ENCODE measurements around the gene CD300LG. TPM values are rescaled to one million over a fixed set of nuclear protein-coding genes. Genes with fewer than 3 reads are reported as not detected.

The CD300LG gene
- polyA plus RNA-seq, 3 donors: 0.83 to 1.6 (median 1.2) TPM

- DNase-seq: peak; percentile 78
Observed at GRCh38 chr17:43905985-43906852, 59.2 kb downstream of the CD300LG start.

- DNase-seq: no peak
Observed at GRCh38 chr17:43906951-43907424, 60.0 kb downstream of the CD300LG start.

GRCh38 chr17:43907425-43907981 lies 60.5 kb downstream of the CD300LG start, which contains the start of gene MPP2:
MPP2 (minus strand) TSS chr17:43907536; CDS start chr17:43904460, 3,076 bp downstream.
- peak; percentile 88 for DNase-seq

DNA sequence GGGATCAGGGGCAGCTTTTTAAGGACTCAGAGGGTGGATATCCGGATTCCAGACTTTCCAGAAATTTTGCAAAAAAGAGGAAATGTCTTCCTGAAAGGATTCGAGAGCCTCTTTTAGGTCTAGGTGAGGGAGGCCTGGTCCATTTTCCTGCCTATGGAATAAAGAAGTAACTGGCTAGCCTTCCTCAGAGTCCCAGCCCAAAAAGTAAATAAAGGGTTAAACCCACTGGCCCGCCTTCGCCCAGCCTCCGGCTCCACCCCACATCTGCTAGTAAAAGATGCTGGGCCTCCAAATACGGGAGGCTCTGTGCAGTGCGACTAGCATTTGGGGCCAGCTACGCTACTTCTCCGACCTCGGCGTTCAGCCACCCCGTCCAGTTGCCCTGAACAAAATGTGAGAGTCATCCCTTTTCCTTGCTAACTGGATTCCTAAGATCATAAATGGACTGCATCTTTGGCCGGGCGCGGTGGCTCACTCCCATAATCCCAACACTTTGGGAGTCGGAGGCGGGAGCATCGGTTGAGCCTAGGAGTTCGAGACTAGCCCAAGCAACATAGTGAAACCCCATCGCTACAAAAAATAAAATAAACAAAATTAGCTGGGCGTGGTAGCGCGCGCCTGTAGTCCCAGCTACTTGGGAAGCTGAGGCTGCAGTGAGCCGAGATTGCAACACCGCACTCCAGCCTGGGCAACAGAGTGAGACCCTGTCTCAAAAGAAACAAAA lies 61.2 kb downstream of the CD300LG start:
- DNase-seq: peak; percentile 67

GRCh38 chr17:43909537-43910231 lies 62.7 kb downstream of the CD300LG start:
- no peak for DNase-seq

- DNase-seq: no peak
Observed at GRCh38 chr17:43911904-43912303, 64.9 kb downstream of the CD300LG start.

DNA sequence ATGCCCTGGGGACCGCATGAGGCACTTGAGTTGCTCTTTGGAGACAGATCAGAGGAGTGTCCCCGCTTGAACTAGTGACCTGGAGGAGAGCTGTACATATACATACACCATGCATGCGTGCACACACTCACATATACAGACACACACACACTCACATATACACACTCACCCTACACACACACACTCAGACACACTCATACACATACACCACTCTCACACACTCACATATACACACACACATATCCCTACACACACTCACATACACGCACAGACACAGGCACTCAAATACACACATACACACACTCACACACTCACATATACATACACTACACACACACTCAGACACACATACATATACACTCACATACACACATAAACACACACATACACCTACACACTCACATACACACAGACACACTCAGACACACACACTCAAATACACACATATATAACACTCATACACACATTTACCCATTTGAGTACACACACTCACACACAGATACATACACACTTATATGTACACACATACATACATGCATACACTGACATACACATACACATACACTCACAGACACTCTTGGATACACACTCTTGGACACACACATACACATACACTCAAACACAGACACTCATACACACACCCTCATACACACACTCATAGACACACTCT lies 65.8 kb downstream of the CD300LG start:
- DNase-seq: no peak

Other genes starting within 250 kb of the CD300LG start
- gene MEOX1, start 185.3 kb upstream of the CD300LG start, polyA plus RNA-seq (ENCODE audit: insufficient read length in 3 of 3): 10 to 100 TPM in 2 of 3 donors, 1 to 10 TPM in 1; 5.8 to 16.1 (median 15.8) TPM
- 10 to 100 TPM; 51.8 to 59.3 (median 58.2) TPM for gene SOST, start 88.4 kb upstream of the CD300LG start, polyA plus RNA-seq (ENCODE audit: insufficient read length in 3 of 3)
- 10 to 100 TPM; 58.0 to 59.0 (median 58.2) TPM for gene DUSP3, start 68.2 kb upstream of the CD300LG start, polyA plus RNA-seq (ENCODE audit: insufficient read length in 3 of 3)
- under 1 TPM; 0.06 to 0.15 (median 0.10) TPM for gene CFAP97D1, start 66.7 kb upstream of the CD300LG start, polyA plus RNA-seq (ENCODE audit: insufficient read length in 3 of 3)
- gene MPP3, start 14.0 kb upstream of the CD300LG start, polyA plus RNA-seq (ENCODE audit: insufficient read length in 3 of 3): 10 to 100 TPM in 2 of 3 donors, 1 to 10 TPM in 1; 7.4 to 13.1 (median 12.6) TPM
- gene MPP2, start 60.4 kb downstream of the CD300LG start, polyA plus RNA-seq (ENCODE audit: insufficient read length in 3 of 3): 1 to 10 TPM; 7.4 to 8.0 (median 7.9) TPM
- under 1 TPM; 0.19 to 0.78 (median 0.52) TPM for gene PPY, start 95.3 kb downstream of the CD300LG start, polyA plus RNA-seq (ENCODE audit: insufficient read length in 3 of 3)
- gene PYY, start 106.8 kb downstream of the CD300LG start, polyA plus RNA-seq (ENCODE audit: insufficient read length in 3 of 3): under 1 TPM; 0.19 to 0.45 (median 0.30) TPM
- 1 to 10 TPM; 3.4 to 3.8 (median 3.6) TPM for gene NAGS, start 157.4 kb downstream of the CD300LG start, polyA plus RNA-seq (ENCODE audit: insufficient read length in 3 of 3)
- 10 to 100 TPM; 41.7 to 50.5 (median 47.0) TPM for gene TMEM101, start 167.8 kb downstream of the CD300LG start, polyA plus RNA-seq (ENCODE audit: insufficient read length in 3 of 3)
- 10 to 100 TPM; 38.4 to 41.6 (median 39.2) TPM for gene LSM12, start 219.5 kb downstream of the CD300LG start, polyA plus RNA-seq (ENCODE audit: insufficient read length in 3 of 3)
- gene G6PC3, start 223.6 kb downstream of the CD300LG start, polyA plus RNA-seq (ENCODE audit: insufficient read length in 3 of 3): 10 to 100 TPM; 78.6 to 94.0 (median 92.4) TPM

Data from renal pelvis (tissue), 4 donors.